ENCODE results near the gene LRRK2.

GRCh38 chr12:40405419-40405818, 180.6 kb downstream of the LRRK2 start:
- TF ChIP-seq CTCF (IDR thresholded peaks at IDR 0.05; ENCODE audit: low read depth, low read length, missing input control) (no peak), SP1 (IDR thresholded peaks at IDR 0.05) (no peak), GABPA (IDR thresholded peaks at IDR 0.05 in 1 of 2, conservative IDR thresholded peaks at IDR 0.05 in 1 of 2) (no peak), JUND (IDR thresholded peaks at IDR 0.05) (no peak)

All from liver (tissue), 3 donors.